Stimulated activated CD8-positive, alpha-beta memory T cell treated with anti-CD3 and anti-CD28 coated beads, Interleukin-4, amount 100 ng/mL, for 1 hour (primary cell): ENCODE data around the gene TNFAIP8L3.

ENCODE experiments used
- DNase-seq, 2 donors: peaks; one replicate each; pipeline ENCODE4 v3.0.0-alpha.2; 2020; ENCODE audit warnings: low read depth in 2 of 2, low spot score in 1 of 2

Gene TNFAIP8L3

GRCh38 chr15:51117270-51117669 lies 22.6 kb upstream of the TNFAIP8L3 start:
- DNase-seq, result no peak

GRCh38 chr15:51114437-51115119 lies 19.9 kb upstream of the TNFAIP8L3 start:
- no peak for DNase-seq

GRCh38 chr15:51112078-51112477 lies 17.4 kb upstream of the TNFAIP8L3 start:
- DNase-seq, result no peak

- DNase-seq, result no peak
Observed at GRCh38 chr15:51111061-51111460, 16.4 kb upstream of the TNFAIP8L3 start.

GRCh38 chr15:51110171-51110570 lies 15.5 kb upstream of the TNFAIP8L3 start:
- DNase-seq, result no peak

GRCh38 chr15:51108933-51109550 lies 14.3 kb upstream of the TNFAIP8L3 start:
- DNase-seq, result no peak

- DNase-seq, result no peak
Observed at GRCh38 chr15:51107612-51108011, 12.9 kb upstream of the TNFAIP8L3 start.

GRCh38 chr15:51106481-51106880 lies 11.8 kb upstream of the TNFAIP8L3 start:
- DNase-seq, result no peak

GRCh38 chr15:51105430-51106016 lies 10.8 kb upstream of the TNFAIP8L3 start:
- no peak for DNase-seq

GRCh38 chr15:51104512-51104911 lies 9.8 kb upstream of the TNFAIP8L3 start:
- DNase-seq, result no peak

- DNase-seq, result no peak
Observed at GRCh38 chr15:51103330-51103729, 8.6 kb upstream of the TNFAIP8L3 start.

GRCh38 chr15:51100785-51101489 lies 6.2 kb upstream of the TNFAIP8L3 start:
- no peak for DNase-seq

GRCh38 chr15:51099185-51099584 lies 4.5 kb upstream of the TNFAIP8L3 start:
- no peak for DNase-seq

GRCh38 chr15:51098331-51098619 lies 3.6 kb upstream of the TNFAIP8L3 start:
- no peak for DNase-seq

- no peak for DNase-seq
Observed at GRCh38 chr15:51097553-51098330, 3.0 kb upstream of the TNFAIP8L3 start.

- no peak for DNase-seq
Observed at GRCh38 chr15:51096976-51097375, 2.3 kb upstream of the TNFAIP8L3 start.

GRCh38 chr15:51095681-51096331 lies 1.1 kb upstream of the TNFAIP8L3 start:
- DNase-seq, result no peak

- DNase-seq, result no peak
Observed at GRCh38 chr15:51093839-51094605, 684 bp downstream of the TNFAIP8L3 start.

- DNase-seq, result no peak
Observed at GRCh38 chr15:51093488-51093838, 1.2 kb downstream of the TNFAIP8L3 start.

GRCh38 chr15:51092480-51093040 lies 2.1 kb downstream of the TNFAIP8L3 start:
- DNase-seq, result no peak
